SU-DHL-6 (cell line): ENCODE results near the gene SNCA.

Source experiments
- H2AFZ ChIP-seq: fragments of 200-600 bp; sonication (generic); 2 replicates; pipeline ENCODE4 v1.6.1; 2014; ENCODE audit warnings: low read depth, mild to moderate bottlenecking, moderate library complexity, mixed read lengths, antibody characterized with exemption, low read length; ENCODE audit not compliant: severe bottlenecking
- H3F3A ChIP-seq: fragments of 200-600 bp; shearing (Covaris generic); 2 replicates; pipeline ENCODE4 v1.6.0; 2016; ENCODE audit warnings: antibody characterized with exemption, mild to moderate bottlenecking; ENCODE audit not compliant: insufficient read depth
- H3K27ac ChIP-seq: fragments of 200-600 bp; sonication (generic); 2 replicates; pipeline ENCODE4 v1.5.1; 2016; ENCODE audit warnings: low read depth, mild to moderate bottlenecking, low read length, moderate library complexity, mixed read lengths
- H3K27me3 ChIP-seq: fragments of 200-600 bp; sonication (generic), shearing (Covaris generic); 2 replicates; pipeline ENCODE4 v1.6.0; 2014; ENCODE audit warnings: mild to moderate bottlenecking, low read length
- H3K36me3 ChIP-seq: fragments of 200-600 bp; sonication (generic); 2 replicates; pipeline ENCODE4 v1.6.1; 2014; ENCODE audit warnings: mild to moderate bottlenecking, low read length, mixed read lengths
- H3K4me2 ChIP-seq: fragments of 300-600, 200-600 bp; shearing (Covaris generic), sonication (generic); 2 replicates; pipeline ENCODE4 v1.6.0; 2014; ENCODE audit warnings: low read length, low read depth, mild to moderate bottlenecking; ENCODE audit not compliant: poor library complexity, severe bottlenecking
- H3K4me3 ChIP-seq: fragments of 200-600 bp; sonication (generic); 2 replicates; pipeline ENCODE4 v1.5.1; 2014; ENCODE audit warnings: antibody characterized with exemption, low read length, mild to moderate bottlenecking, mixed read lengths; ENCODE audit not compliant: insufficient read depth, poor library complexity, severe bottlenecking
- H3K79me2 ChIP-seq: fragments of 200-600 bp; sonication (generic); 2 replicates; pipeline ENCODE4 v1.6.1; 2014; ENCODE audit warnings: mild to moderate bottlenecking, low read length, moderate library complexity; ENCODE audit not compliant: insufficient read depth
- H3K9ac ChIP-seq: fragments of 200-600 bp; sonication (generic); 2 replicates; pipeline ENCODE4 v1.7.0; 2014; ENCODE audit warnings: mild to moderate bottlenecking, low read length
- H3K9me2 ChIP-seq: fragments of 200-600 bp; sonication (generic); replicated peaks from 2 replicates; pipeline ENCODE4 v1.6.1; 2014; ENCODE audit warnings: low read length; ENCODE audit not compliant: insufficient read depth
- H3K9me3 ChIP-seq: fragments of 200-600 bp; sonication (generic); 2 replicates; pipeline ENCODE4 v1.6.1; 2014; ENCODE audit warnings: low read length, mixed read lengths; ENCODE audit not compliant: insufficient read depth
- H4K20me1 ChIP-seq: fragments of 200-600 bp; sonication (generic); 2 replicates; pipeline ENCODE4 v1.6.1; 2014; ENCODE audit warnings: low read depth, mild to moderate bottlenecking, antibody characterized with exemption, low read length, moderate library complexity, mixed read lengths
- CTCF ChIP-seq: fragments of 200-600 bp; sonication (generic); IDR thresholded peaks from one replicate; pipeline ENCODE4 v1.5.1; 2017; ENCODE audit warnings: antibody characterized with exemption, mild to moderate bottlenecking, low read length, moderate library complexity; ENCODE audit not compliant: insufficient read depth, poor library complexity, severe bottlenecking
- EZH2phosphoT487 ChIP-seq: fragments of 200-600 bp; sonication (generic), shearing (Covaris generic); conservative IDR thresholded peaks from 2 replicates; pipeline ENCODE4 v1.6.1; 2018; ENCODE audit warnings: mild to moderate bottlenecking, antibody characterized with exemption, low read length, moderate library complexity, mixed read lengths

The SNCA gene

GRCh38 chr4:89836897-89837384 is at the start of gene SNCA:
SNCA (minus strand) TSS chr4:89837161; CDS start chr4:89835667, 1,494 bp downstream.
- no peaks in the 10 kb centered on the region for H4K20me1 ChIP-seq
- no peak for TF ChIP-seq CTCF
- no peak for TF ChIP-seq EZH2phosphoT487
- no peak within 1 kb of the TSS for H3K4me2 ChIP-seq
- H3K9me2 ChIP-seq, result no peaks in the 10 kb centered on the region
- no peak within 1 kb of the TSS for H2AFZ ChIP-seq
- H3K4me3 ChIP-seq, result no peak within 1 kb of the TSS
- no peaks in the 10 kb centered on the region for H3F3A ChIP-seq
- H3K27me3 ChIP-seq, result no peaks in the 10 kb centered on the region
- H3K9ac ChIP-seq, result no peak within 1 kb of the TSS
- no peaks in the 10 kb centered on the region for H3K79me2 ChIP-seq
- no peaks in the 10 kb centered on the region for H3K36me3 ChIP-seq
- H3K9me3 ChIP-seq, result no peaks in the 10 kb centered on the region
- no peak within 1 kb of the TSS for H3K27ac ChIP-seq

- Histone ChIP-seq H3K79me2 (no peaks in the 10 kb centered on the region), H3K27me3 (no peaks in the 10 kb centered on the region), H3K36me3 (no peaks in the 10 kb centered on the region), H3K9me2 (no peaks in the 10 kb centered on the region), H3K9me3 (no peaks in the 10 kb centered on the region), H3K9ac (no peak overlapping the region), H3K27ac (no peak overlapping the region), H2AFZ (no peak overlapping the region), H4K20me1 (no peaks in the 10 kb centered on the region), H3K4me3 (no peak overlapping the region), H3F3A (no peaks in the 10 kb centered on the region), H3K4me2 (no peak overlapping the region)
- TF ChIP-seq CTCF (no peak), EZH2phosphoT487 (no peak)
Measured at GRCh38 chr4:89879215-89879614, 42.3 kb upstream of the SNCA start.

- Histone ChIP-seq H3K79me2 (no peaks in the 10 kb centered on the region), H3K9me3 (no peaks in the 10 kb centered on the region), H3K27me3 (no peaks in the 10 kb centered on the region), H3K4me2 (no peak overlapping the region), H3K9ac (no peak overlapping the region), H3F3A (no peaks in the 10 kb centered on the region), H3K4me3 (no peak overlapping the region), H4K20me1 (no peaks in the 10 kb centered on the region), H3K27ac (no peak overlapping the region), H2AFZ (no peak overlapping the region), H3K36me3 (no peaks in the 10 kb centered on the region), H3K9me2 (no peaks in the 10 kb centered on the region)
- TF ChIP-seq EZH2phosphoT487 (no peak), CTCF (no peak)
Measured at GRCh38 chr4:89878611-89879010, 41.6 kb upstream of the SNCA start.
